ENCODE measurements around the gene SORBS1.

The SORBS1 gene

GRCh38 chr10:95478935-95479334 is 82.2 kb downstream of the SORBS1 start:
- 89 to 95% methylated on average over 3 of the region's 3 CpGs for WGBS, 2 experiments
- H3K4me1 ChIP-seq (ENCODE audit: control insufficient read depth, insufficient read depth, low read length) = no peaks in the 10 kb centered on the region
- H3K27me3 ChIP-seq (ENCODE audit: control insufficient read depth, insufficient read depth, low read length, poor library complexity, severe bottlenecking) = no peaks in the 10 kb centered on the region
- no peak overlapping the region for H3K27ac ChIP-seq (ENCODE audit: insufficient read depth, low read depth, low read length, poor library complexity, severe bottlenecking)
- H3K4me3 ChIP-seq (ENCODE audit: insufficient read depth, low read depth, low read length) = no peak overlapping the region
- H3K36me3 ChIP-seq (ENCODE audit: control insufficient read depth, insufficient read depth, low read length) = no peaks in the 10 kb centered on the region
- no peaks in the 10 kb centered on the region for H3K9me3 ChIP-seq (ENCODE audit: control insufficient read depth, low read length)

GRCh38 chr10:95478185-95478584 is 83.0 kb downstream of the SORBS1 start:
- H3K4me1 ChIP-seq (ENCODE audit: control insufficient read depth, insufficient read depth, low read length) = no peaks in the 10 kb centered on the region
- H3K9me3 ChIP-seq (ENCODE audit: control insufficient read depth, low read length) = no peaks in the 10 kb centered on the region
- WGBS, 2 experiments = 91 to 100% methylated on average over 1 of the region's 1 CpG
- no peak overlapping the region for H3K4me3 ChIP-seq (ENCODE audit: insufficient read depth, low read depth, low read length)
- no peak overlapping the region for H3K27ac ChIP-seq (ENCODE audit: insufficient read depth, low read depth, low read length, poor library complexity, severe bottlenecking)
- H3K27me3 ChIP-seq (ENCODE audit: control insufficient read depth, insufficient read depth, low read length, poor library complexity, severe bottlenecking) = no peaks in the 10 kb centered on the region
- no peaks in the 10 kb centered on the region for H3K36me3 ChIP-seq (ENCODE audit: control insufficient read depth, insufficient read depth, low read length)

GRCh38 chr10:95477175-95477520 is 84.0 kb downstream of the SORBS1 start:
- H3K27me3 ChIP-seq (ENCODE audit: control insufficient read depth, insufficient read depth, low read length, poor library complexity, severe bottlenecking) = no peaks in the 10 kb centered on the region
- H3K4me1 ChIP-seq (ENCODE audit: control insufficient read depth, insufficient read depth, low read length) = no peaks in the 10 kb centered on the region
- H3K27ac ChIP-seq (ENCODE audit: insufficient read depth, low read depth, low read length, poor library complexity, severe bottlenecking) = no peak overlapping the region
- H3K36me3 ChIP-seq (ENCODE audit: control insufficient read depth, insufficient read depth, low read length) = no peaks in the 10 kb centered on the region
- H3K9me3 ChIP-seq (ENCODE audit: control insufficient read depth, low read length) = no peaks in the 10 kb centered on the region
- H3K4me3 ChIP-seq (ENCODE audit: insufficient read depth, low read depth, low read length) = no peak overlapping the region
- 52 to 62% methylated on average over 2 of the region's 2 CpGs for WGBS, 2 experiments

- 48 to 52% methylated on average over 5 of the region's 5 CpGs for WGBS, 2 experiments
- H3K27me3 ChIP-seq (ENCODE audit: control insufficient read depth, insufficient read depth, low read length, poor library complexity, severe bottlenecking) = no peaks in the 10 kb centered on the region
- H3K4me3 ChIP-seq (ENCODE audit: insufficient read depth, low read depth, low read length) = no peak overlapping the region
- H3K36me3 ChIP-seq (ENCODE audit: control insufficient read depth, insufficient read depth, low read length) = no peaks in the 10 kb centered on the region
- no peaks in the 10 kb centered on the region for H3K4me1 ChIP-seq (ENCODE audit: control insufficient read depth, insufficient read depth, low read length)
- no peaks in the 10 kb centered on the region for H3K9me3 ChIP-seq (ENCODE audit: control insufficient read depth, low read length)
- H3K27ac ChIP-seq (ENCODE audit: insufficient read depth, low read depth, low read length, poor library complexity, severe bottlenecking) = no peak overlapping the region
These were observed 84.5 kb downstream of the SORBS1 start for GRCh38 chr10:95476469-95477174.

- Histone ChIP-seq H3K4me1 (ENCODE audit: control insufficient read depth, insufficient read depth, low read length) (no peaks in the 10 kb centered on the region), H3K9me3 (ENCODE audit: control insufficient read depth, low read length) (no peaks in the 10 kb centered on the region), H3K36me3 (ENCODE audit: control insufficient read depth, insufficient read depth, low read length) (no peaks in the 10 kb centered on the region), H3K27ac (ENCODE audit: insufficient read depth, low read depth, low read length, poor library complexity, severe bottlenecking) (no peak overlapping the region), H3K27me3 (ENCODE audit: control insufficient read depth, insufficient read depth, low read length, poor library complexity, severe bottlenecking) (no peaks in the 10 kb centered on the region), H3K4me3 (ENCODE audit: insufficient read depth, low read depth, low read length) (no peak overlapping the region)
- 60 to 63% methylated on average over 8 of the region's 8 CpGs for WGBS, 2 experiments
These were observed 85.2 kb downstream of the SORBS1 start for GRCh38 chr10:95475827-95476468.

- H3K27ac ChIP-seq (ENCODE audit: insufficient read depth, low read depth, low read length, poor library complexity, severe bottlenecking) = no peak overlapping the region
- H3K4me1 ChIP-seq (ENCODE audit: control insufficient read depth, insufficient read depth, low read length) = no peaks in the 10 kb centered on the region
- no peaks in the 10 kb centered on the region for H3K9me3 ChIP-seq (ENCODE audit: control insufficient read depth, low read length)
- H3K27me3 ChIP-seq (ENCODE audit: control insufficient read depth, insufficient read depth, low read length, poor library complexity, severe bottlenecking) = no peaks in the 10 kb centered on the region
- no peaks in the 10 kb centered on the region for H3K36me3 ChIP-seq (ENCODE audit: control insufficient read depth, insufficient read depth, low read length)
- WGBS, 2 experiments = 100% methylated on average over 1 of the region's 1 CpG
- H3K4me3 ChIP-seq (ENCODE audit: insufficient read depth, low read depth, low read length) = no peak overlapping the region
These were observed 86.2 kb downstream of the SORBS1 start for GRCh38 chr10:95475003-95475383.

GRCh38 chr10:95474228-95475002 is 86.8 kb downstream of the SORBS1 start:
- H3K4me1 ChIP-seq (ENCODE audit: control insufficient read depth, insufficient read depth, low read length) = no peaks in the 10 kb centered on the region
- H3K4me3 ChIP-seq (ENCODE audit: insufficient read depth, low read depth, low read length) = no peak overlapping the region
- H3K36me3 ChIP-seq (ENCODE audit: control insufficient read depth, insufficient read depth, low read length) = no peaks in the 10 kb centered on the region
- H3K9me3 ChIP-seq (ENCODE audit: control insufficient read depth, low read length) = no peaks in the 10 kb centered on the region
- 76 to 87% methylated on average over 7 of the region's 7 CpGs for WGBS, 2 experiments
- no peak overlapping the region for H3K27ac ChIP-seq (ENCODE audit: insufficient read depth, low read depth, low read length, poor library complexity, severe bottlenecking)
- H3K27me3 ChIP-seq (ENCODE audit: control insufficient read depth, insufficient read depth, low read length, poor library complexity, severe bottlenecking) = no peaks in the 10 kb centered on the region

GRCh38 chr10:95472304-95473088 is 88.7 kb downstream of the SORBS1 start:
- no peaks in the 10 kb centered on the region for H3K27me3 ChIP-seq (ENCODE audit: control insufficient read depth, insufficient read depth, low read length, poor library complexity, severe bottlenecking)
- H3K4me1 ChIP-seq (ENCODE audit: control insufficient read depth, insufficient read depth, low read length) = peaks cover 14% of the 10 kb centered on the region
- WGBS, 2 experiments = 92 to 94% methylated on average over 12 of the region's 13 CpGs
- H3K4me3 ChIP-seq (ENCODE audit: insufficient read depth, low read depth, low read length) = no peak overlapping the region
- no peaks in the 10 kb centered on the region for H3K36me3 ChIP-seq (ENCODE audit: control insufficient read depth, insufficient read depth, low read length)
- H3K9me3 ChIP-seq (ENCODE audit: control insufficient read depth, low read length) = no peaks in the 10 kb centered on the region
- H3K27ac ChIP-seq (ENCODE audit: insufficient read depth, low read depth, low read length, poor library complexity, severe bottlenecking) = no peak overlapping the region

- Histone ChIP-seq H3K27ac (ENCODE audit: insufficient read depth, low read depth, low read length, poor library complexity, severe bottlenecking) (no peak overlapping the region), H3K36me3 (ENCODE audit: control insufficient read depth, insufficient read depth, low read length) (no peaks in the 10 kb centered on the region), H3K4me1 (ENCODE audit: control insufficient read depth, insufficient read depth, low read length) (peaks cover 14% of the 10 kb centered on the region), H3K9me3 (ENCODE audit: control insufficient read depth, low read length) (no peaks in the 10 kb centered on the region), H3K4me3 (ENCODE audit: insufficient read depth, low read depth, low read length) (no peak overlapping the region), H3K27me3 (ENCODE audit: control insufficient read depth, insufficient read depth, low read length, poor library complexity, severe bottlenecking) (no peaks in the 10 kb centered on the region)
- 76 to 86% methylated on average over 5 of the region's 5 CpGs for WGBS, 2 experiments
These were observed 91.5 kb downstream of the SORBS1 start for GRCh38 chr10:95469676-95470075.

GRCh38 chr10:95469251-95469650 is 91.9 kb downstream of the SORBS1 start:
- Histone ChIP-seq H3K4me3 (ENCODE audit: insufficient read depth, low read depth, low read length) (no peak overlapping the region), H3K27ac (ENCODE audit: insufficient read depth, low read depth, low read length, poor library complexity, severe bottlenecking) (no peak overlapping the region), H3K27me3 (ENCODE audit: control insufficient read depth, insufficient read depth, low read length, poor library complexity, severe bottlenecking) (no peaks in the 10 kb centered on the region), H3K36me3 (ENCODE audit: control insufficient read depth, insufficient read depth, low read length) (no peaks in the 10 kb centered on the region), H3K4me1 (ENCODE audit: control insufficient read depth, insufficient read depth, low read length) (peaks cover 14% of the 10 kb centered on the region), H3K9me3 (ENCODE audit: control insufficient read depth, low read length) (no peaks in the 10 kb centered on the region)
- WGBS, 2 experiments = 89 to 92% methylated on average over 3 of the region's 3 CpGs
